Measurements from ENCODE around the gene KRT83.
"Not testable (repeated sequence)": the region's sequence is repeated elsewhere in the genome, so short reads cannot be mapped to it uniquely, and the experiment has no call there.

The KRT83 gene

DNA sequence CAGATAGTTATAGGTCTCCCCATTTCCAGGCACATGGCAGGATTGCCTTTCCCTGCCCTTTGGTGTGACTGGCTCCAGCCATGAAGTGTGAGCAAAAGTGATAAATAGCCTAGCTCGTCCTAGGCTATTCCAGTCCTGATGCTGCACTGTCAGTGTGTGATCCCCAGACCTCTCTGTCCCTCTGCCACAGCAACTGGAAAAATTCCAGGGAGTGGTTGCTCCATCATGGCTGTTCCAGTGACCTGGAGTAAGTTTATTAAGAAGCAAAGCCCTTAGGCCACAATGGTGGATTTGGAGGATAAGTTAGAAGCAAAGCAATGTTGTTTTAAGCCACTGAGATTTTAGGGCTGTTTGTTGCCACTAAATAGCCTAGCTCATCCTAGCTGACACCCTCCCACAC, 9.8 kb upstream of the KRT83 start:
- no peak for DNase-seq

DNA sequence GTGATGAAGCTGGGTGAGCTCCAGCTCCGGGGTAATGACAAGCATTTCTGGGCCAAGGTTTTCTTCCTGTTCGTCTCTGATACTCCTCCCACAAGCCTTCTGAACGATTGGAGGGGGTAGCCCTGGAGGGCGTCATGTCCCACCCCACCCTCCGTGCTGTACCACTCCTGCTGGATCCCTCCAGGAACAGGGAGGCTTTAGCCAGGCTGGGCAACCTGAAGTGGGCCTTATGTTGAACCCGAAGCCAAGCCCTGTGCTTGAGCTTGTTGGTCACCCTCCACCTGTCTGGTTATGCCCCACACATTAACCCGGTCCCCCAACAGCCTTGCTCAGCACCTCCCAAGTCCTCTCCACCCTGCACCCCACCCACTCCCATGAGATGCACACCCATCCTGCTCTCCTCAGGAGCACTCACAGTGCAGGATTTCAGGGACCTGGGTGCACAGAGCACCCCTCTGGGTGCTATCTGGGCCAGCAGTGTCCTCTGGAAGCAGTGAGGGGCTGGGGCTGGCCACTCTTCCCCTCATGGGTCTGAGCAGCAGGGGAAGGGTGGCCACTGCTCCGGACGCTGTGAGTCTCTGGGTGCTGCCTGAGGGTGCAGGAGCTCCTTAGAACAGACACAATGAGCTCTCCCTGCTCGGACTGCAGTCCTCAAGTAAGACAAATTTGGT, 6.8 kb upstream of the KRT83 start:
- DNase-seq, result no peak

DNA sequence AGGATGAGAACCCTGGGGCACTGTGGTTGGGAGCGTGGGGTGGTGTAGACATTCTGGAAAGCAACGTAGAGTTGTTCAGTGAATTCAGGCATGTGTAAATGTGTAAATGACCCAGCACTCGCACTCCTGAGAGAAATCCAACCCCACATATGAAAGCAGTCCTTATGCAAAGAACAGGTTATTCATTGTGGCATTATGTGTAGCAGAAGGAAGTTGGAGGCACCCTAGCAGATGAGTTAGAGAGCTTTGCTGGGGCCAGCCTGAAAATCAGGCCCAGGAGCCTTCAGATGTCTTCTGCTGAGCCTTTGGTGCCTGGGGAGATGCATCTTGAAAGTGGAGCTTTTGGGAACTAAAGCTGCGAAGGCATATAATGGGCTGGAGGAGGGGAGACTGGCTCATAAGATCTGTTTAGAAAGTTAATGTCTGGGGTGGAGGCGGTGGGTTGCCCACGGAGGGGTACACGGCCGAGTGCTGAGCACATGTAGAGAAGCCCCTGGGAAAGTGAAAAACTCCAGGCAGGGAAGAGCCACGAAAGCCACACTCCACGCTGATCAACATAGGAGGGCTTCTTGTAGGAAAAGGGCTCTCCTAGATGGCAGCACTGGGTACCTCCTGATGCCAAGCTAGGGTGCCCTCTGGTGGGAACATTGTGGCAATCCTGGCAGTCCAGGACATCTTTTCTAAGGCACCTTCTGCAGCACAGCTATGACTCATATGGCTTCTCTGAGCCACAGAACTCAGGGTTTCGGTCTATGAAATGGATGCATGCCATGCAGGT, 6.0 kb upstream of the KRT83 start:
- DNase-seq, result peak; percentile 85

DNA sequence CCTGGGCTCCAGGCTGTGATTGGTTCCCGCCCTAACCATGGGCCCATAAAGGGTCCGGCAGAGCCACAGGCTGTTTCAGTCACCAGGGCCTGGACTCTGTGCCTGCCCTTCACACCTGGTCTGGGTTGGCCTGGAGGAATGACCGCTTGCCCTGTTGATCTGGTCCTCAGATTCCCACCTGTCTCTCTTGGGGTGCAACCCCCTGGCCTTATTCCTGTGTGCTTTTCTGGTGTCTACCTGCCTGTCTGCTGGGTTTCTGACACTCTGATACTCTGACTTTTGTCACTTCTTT, 2.9 kb upstream of the KRT83 start:
- DNase-seq, result no peak

DNA sequence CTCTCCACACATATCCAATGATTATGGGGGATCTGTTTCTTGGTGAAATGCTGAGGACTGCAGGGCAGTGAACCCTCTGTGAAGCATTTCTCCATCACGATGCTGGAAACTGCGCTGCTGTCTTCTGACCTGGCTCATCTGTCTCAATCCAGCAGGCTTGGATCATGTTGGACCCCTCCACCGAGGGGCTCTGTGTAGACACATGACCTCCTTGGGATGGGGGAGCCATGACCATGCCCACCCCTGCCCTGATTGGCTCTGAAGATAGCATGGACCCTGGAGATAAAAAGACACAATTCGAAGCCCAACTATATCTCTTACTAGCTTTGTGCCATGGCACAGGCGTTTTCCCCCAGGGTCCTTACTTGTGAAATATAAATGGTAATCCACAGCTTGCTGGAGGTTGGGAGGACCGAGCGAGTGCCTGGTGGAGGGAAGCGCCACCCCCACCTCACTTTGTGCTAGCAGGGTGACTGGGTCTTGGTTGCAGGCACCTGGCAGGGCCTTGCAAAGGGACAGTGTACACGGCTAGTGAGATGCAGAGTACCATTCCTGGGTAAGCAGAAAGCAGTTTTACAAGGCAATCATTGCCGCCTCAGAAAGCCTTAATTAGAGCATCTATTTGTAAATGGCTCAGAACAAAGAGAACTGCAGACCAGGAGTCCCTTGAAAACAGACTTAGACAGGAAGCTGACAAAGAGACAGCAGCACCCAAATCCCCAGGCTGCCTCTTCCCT, 2.4 kb upstream of the KRT83 start:
- no peak for DNase-seq

DNA sequence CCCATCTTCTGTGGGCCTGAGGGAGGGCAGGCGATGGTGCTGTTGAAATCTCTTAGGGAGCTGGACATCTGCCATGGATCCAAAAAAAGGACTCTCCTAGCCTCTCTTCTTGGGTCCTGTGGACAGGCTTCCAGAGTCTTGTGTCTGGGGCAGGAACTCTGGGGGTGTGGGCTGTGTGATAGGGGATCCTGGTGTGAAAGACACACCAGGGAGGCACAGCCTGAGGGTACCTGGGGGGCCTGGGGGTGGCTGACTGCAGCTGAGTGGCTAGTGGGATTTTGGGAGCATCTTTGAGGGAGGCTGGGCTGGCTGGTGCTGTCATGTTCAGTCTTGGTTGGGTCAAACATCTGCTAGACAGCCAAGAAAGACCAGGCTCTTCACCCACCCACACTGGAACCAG, 1.8 kb upstream of the KRT83 start:
- DNase-seq, result no peak

DNA sequence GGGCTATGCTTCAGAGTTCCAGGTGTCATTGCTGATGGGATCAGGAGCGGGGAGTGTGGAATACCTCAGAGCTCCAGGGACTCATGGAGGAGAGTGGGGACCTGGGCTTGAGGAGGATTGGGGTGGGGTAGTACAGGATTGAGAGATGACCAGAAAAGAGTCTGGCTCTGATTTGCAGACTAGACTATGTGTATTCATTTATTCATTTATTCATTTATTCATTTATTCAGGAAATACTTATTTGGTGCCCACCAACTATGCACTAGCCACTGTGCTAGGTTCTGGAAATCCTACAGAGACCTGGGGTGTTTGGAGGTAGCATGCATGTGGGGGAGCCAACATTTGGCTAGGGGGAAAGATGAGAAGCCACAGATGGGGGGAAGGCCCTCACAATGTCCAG, 871 bp upstream of the KRT83 start:
- DNase-seq, result no peak

DNA sequence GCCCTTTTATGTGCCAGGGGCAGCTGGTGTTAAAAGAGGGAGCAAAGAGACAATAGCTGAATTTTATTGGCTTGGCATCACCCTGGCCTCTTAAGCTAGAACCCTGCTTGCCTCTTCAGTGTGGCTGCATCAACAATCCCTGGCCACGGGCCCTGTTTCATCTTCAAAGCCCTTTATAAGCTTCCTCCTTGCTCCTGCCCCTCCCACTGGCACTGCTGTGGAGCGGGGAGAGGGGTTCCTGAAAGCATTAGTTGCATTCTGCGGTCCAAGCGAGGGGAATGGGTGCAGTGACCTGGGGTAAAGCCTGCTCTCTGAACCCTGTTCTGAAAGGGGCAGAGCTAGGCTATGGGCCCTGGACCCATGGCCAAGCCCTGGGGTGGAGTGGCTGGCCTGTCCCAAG, 220 bp upstream of the KRT83 start:
- DNase-seq, result no peak

DNA sequence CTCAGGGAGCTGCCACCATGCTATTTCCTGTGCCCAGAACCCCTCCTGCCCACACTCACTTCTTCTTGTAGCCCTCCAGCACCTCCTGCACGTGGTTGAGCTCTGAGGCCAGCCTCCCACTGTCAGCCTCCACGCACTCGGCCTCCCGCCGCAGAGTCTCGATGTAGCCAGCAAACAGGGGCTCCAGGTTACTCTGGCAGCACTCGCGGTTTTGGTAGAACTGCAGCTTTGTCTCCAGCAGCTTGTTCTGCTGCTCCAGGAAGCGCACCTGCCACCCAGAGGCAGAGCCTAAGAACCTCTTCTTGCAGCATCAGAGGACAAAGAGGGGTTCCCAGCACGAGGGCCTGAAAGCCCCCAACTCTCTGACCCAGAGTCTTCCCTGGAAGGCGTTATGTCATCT, 2.1 kb downstream of the KRT83 start:
- DNase-seq, result no peak

DNA sequence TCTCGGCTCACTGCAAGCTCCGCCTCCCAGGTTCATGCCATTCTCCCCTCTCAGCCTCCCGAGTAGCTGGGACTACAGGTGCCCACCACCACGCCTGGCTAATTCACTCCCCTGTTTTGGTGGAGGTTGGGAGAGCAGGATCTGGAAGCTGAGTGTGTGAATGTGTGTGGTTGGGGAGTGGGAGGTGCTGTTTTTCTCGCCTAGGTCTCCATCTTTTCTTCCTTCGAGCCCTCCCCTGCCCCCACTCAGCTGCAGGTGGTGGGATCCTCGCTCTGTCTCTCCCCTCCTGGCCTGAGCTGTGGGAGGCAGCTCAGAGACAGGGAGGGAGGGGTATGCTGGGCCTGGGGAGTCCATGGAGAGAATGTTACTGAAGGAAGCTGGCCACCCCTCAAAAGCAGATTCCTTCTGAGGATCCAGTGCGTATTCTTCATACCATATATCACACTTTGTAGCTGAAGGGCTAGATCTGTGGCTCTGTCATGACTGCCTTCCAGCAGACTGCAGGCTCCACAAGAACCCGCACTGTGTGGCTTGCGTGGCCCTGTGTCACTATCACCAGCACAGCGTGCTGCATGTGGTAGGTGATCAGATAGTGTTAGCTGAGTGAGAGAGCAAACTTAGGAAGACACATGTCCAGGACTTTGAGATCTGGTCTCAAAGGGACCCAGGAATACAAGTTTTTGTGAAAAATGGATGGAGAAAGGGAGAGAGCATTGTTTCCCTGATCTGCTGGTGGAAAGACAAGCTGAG, 2.8 kb downstream of the KRT83 start:
- DNase-seq, result no peak

DNA sequence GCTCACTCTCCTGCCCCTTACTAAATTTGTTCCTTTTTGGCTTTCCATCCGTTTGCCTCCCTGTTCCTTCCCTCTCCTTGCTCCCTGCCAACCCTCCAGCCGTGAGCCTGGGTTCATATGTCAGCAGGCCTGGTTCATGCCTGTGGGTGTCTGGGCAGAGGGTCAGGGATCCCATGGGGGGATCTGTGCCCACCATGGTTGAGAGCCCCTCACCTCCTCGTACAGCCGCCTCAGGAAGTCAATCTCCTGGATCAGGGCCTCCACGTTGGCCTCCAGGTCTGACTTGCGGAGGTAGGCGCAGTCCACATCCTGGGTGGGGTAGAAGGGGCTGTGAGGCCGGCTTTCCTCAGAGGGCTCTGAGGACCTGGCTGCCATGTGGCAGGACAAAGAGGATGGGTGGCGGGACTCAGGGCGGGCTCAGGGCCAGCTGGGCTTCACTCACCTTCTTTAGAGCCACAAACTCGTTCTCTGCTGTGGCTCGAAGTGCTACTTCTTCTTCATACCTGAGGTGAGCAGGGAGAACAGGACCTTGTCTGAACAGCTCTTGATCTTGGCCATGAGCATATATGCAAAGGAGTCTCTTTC, 3.6 kb downstream of the KRT83 start:
- no peak for DNase-seq

DNA sequence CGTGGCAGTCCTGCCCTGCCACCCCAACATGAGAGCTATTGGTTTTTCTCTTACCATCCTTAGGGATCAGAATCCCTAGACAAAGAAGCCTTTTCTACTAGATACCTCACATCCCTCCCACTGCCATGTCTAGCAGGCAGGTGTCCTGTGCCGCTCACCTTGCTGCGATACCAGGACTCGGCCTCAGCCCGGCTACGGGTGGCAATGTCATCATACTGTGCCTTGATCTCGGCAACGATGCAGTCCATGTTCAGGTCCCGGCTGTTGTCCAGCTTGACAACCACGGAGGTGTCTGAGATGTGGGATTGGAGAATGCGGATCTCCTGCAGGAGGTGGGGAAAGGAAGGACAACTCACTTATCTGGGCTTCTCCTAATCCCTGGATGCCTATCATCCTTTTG, 4.5 kb downstream of the KRT83 start:
- DNase-seq, result no peak

DNA sequence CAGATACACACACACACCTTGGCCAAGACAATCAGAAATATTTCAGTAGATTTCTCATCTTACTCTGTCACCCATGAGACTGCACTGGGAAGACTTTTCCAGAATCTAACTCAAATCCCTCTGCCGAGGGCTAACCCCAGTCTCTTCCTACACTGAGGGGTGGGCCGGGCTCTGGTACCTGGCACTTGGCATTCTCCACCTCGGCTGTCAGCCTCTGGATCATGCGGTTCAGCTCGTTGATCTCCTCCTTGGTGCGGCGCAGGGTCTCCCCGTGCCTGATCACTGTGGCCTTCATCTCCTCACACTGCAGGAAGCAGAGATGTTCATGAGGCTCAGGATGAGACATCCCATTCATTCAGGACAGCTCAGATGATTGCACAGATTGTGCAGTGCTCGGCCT, 4.9 kb downstream of the KRT83 start:
- DNase-seq, result no peak

DNA sequence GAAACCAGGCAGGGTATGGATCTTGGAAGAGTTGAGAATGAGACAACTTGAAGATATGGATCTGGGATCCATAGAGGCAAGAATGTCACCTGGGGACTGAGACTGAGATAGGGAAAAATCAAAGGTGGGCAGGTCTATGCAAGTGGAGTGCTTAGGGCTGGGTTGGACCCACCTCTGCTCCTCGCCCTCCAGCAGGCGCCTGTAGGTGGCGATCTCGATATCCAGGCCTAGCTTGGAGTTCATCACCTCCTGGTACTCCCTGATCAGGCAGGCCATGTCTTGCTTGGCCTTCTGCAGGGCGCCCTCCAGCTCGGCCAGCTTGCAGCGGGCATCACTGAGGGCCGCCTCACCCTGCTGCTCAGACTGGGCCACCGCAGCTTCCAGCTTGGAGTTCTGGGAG, 5.5 kb downstream of the KRT83 start:
- not testable (repeated sequence) for DNase-seq

DNA sequence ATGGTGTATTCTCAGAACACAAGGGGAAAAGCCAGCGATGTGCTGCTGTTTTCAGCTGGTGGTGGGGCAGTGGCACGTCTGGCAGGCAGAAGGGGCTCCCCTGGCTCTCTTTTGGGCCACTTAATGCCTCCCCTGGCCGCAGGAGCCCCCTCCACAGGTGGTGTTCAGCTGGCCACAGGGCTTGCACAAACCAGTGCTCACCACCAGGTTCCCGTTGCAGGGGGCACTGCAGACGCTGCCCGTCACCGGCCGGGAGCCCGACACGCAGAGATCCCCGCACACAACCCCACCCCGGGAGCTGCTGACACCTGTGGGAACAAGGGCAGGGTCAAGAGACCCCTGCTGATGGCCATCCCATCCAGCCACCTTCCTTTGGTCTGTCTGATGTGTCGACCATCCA, 6.7 kb downstream of the KRT83 start:
- DNase-seq, result no peak

DNA sequence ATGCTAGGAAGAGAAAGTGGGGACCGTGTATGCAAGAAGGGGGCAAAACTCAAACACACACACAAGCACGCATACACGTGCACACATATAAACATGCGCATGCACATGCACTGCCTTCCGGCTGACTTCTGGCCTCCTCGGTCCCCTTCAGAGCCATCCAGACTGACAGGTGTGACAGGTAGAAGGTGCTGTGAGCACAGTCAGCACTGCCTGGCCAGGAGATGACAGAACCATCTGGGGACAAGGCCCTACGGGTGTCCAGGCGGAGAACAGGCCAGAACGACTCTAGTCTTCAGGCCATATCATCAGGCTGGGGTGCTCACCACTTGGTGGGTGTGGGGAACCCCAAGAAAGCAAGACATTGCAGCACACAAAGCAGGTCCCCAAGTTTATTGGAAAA, 7.3 kb downstream of the KRT83 start:
- no peak for DNase-seq

DNA sequence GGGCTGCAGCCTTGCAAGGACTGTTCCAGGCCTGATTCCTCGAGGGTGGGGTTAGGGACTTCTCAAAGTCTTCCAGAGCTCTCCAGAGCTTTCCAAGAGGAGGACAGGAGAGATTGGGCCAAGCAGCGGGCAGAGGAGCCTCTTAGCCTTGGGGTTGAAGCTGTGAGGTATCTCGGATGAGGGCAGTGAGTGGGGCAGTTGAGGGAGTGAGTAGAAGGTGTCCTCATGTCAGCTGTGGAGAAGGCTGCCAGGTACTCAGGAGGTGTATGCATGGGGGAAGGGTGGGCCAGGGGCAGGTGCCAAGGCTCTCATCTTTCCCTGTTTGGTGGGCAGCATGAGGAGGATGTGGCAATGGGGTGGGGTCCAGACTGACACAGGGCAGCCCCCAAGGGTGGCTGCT, 7.7 kb downstream of the KRT83 start:
- DNase-seq, result no peak

DNA sequence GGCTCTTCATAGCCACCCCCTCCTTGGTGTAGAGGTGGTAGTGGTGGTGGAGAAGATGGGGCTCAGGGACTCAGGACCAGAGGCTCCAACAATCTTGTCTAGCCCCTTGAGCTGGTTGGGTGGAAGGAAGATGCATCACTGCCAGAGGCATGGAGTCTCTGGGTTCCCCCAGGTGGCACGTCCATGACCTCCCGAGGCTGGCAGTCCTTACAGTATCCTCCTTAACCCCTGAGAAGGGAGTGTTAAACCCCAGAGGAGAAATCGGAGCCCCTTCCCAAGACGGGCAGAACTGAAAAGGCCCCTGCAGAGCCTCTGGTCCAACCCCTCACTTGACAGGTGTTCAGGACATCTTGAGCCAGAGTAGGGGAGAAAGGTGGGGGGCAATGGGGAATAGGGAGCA, 9.1 kb downstream of the KRT83 start:
- DNase-seq, result no peak

DNA sequence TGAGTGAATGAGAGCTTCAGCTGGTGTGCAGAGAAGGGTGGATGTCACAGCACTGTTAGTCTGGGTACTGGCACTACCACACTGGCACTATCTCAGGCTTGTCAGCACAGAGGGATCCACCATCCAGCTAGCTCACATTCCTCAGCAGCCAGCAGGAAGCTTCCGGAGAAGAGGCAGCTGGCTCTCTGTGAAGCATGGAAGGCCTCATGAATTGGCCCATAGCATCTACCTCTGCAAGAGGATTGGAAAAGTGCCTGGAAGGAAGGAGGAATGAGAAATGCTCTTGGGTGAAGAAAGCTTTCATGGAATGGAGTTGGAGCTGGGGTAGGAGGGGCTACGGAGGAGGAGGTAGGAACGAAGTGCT, 9.9 kb downstream of the KRT83 start:
- DNase-seq, result no peak

DNA sequence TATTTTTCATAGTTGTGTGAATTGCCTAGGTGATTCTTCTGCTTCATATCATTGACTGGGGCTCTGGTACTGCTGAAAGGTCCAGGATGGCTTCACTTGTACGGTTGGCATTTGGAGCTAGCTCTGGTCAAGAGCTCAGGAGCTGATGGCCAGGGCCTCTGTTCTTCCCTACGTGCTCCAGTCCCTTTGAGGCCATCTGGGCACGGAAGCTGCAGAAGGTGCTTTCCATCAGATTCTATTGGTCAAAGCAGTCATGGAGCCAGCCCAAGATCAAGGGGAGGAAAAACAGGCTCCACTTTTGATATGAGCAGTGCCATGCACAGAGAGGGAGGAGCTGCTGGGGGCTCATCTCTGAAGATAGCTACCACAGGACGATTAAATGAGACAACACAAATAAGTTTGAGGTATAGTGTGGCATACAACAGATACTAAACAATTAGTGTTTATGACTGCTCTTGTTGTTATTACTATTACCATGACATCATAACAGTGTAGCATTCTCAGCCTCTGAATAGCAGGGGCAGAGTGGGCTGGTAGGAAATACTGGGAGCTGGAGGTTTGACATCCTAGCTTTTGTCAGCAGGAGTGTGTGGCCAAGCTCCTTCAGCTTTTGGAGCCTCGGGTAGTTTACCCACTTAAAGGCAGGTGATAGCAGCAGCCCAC, 10.4 kb downstream of the KRT83 start:
- DNase-seq, result no peak

DNA sequence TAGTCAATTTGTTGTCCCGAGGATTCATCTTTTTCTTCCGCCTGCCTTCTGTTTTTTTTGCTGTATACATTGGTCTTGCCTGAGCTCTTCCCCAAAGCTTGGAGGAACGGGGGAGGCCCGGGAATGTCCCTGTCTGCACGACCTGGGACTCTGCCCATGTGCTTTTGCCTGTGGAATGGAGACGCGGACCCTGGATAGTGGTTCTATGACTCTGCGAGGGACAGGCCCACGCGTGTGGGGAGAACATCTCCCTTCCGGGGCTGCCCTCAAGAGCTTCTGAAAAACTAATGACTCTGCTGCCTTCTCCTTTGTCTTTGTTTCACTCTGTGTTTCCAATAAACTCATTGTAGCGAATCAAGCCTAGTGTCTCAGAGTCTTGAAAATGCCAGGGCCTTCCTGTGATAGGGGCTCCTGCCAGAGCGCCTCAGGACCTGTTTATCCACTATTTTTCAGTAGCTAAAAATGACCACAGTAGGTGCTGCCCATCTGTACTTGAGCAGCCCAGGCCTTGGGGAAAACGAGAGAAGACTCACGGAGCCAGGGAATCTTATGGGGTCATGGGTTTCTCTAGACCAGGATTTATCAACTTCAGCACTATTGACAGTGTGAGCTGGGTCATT, 12.3 kb downstream of the KRT83 start:
- no peak for DNase-seq
